IMR-90 (cell line): ENCODE results near the gene DRC3. TPM values are rescaled to one million over a fixed set of nuclear protein-coding genes. Genes with fewer than 3 reads are reported as not detected.

Source experiments
- ATAC-seq: fragments of 200-7000 bp; cut with Tn5 transposase; 2 replicates; pipeline ENCODE4 v1.9.1; 2020; ENCODE audit warnings: low read depth, mild to moderate bottlenecking, moderate library complexity
- BruUV-seq: library from RNA; stranded (reverse); fragments of 400-500 nt; replicated peaks from 2 replicates; lab custom pipeline; 2021; lab: Mats Ljungman, UMichigan
- CTCF ChIA-PET: fragments of 300-600 bp; formaldehyde crosslinking; extraction: SDS; loops from one replicate; lab custom pipeline; 2021; ENCODE audit warnings: antibody characterized with exemption; lab: Yijun Ruan, JAX
- POLR2A ChIA-PET: fragments of 300-600 bp; sonication (Branson Sonifier 250); formaldehyde crosslinking; loops from one replicate; lab custom pipeline; 2022; ENCODE audit warnings: antibody characterized with exemption; ENCODE audit not compliant: unreplicated experiment; lab: Charles Lee
- DNase-seq: peaks from one replicate; pipeline ENCODE4 v3.0.0; 2013
- H2AFZ ChIP-seq: replicated peaks from 2 replicates; pipeline ENCODE3; 2013; ENCODE audit warnings: low read length, mild to moderate bottlenecking; ENCODE audit not compliant: poor library complexity
- H2AK5ac ChIP-seq: 2 replicates; pipeline ENCODE4 v1.6.1; 2013; ENCODE audit warnings: low read depth, low read length, inconsistent platforms
- H2AK9ac ChIP-seq: replicated peaks from 2 replicates; pipeline ENCODE3; 2013; ENCODE audit warnings: mild to moderate bottlenecking, low read depth, low read length, moderate library complexity; ENCODE audit not compliant: poor library complexity
- H2BK120ac ChIP-seq: 2 replicates; pipeline ENCODE4 v1.6.1; 2013; ENCODE audit warnings: low read depth, low read length, inconsistent platforms
- H2BK15ac ChIP-seq: 3 replicates; pipeline ENCODE4 v1.6.1; 2013; ENCODE audit warnings: low read depth, low read length, inconsistent platforms
- H2BK20ac ChIP-seq: 2 replicates; pipeline ENCODE4 v1.6.1; 2013; ENCODE audit warnings: low read depth, mild to moderate bottlenecking, inconsistent platforms, low read length, moderate library complexity
- H2BK5ac ChIP-seq: 2 replicates; pipeline ENCODE4 v1.6.1; 2013; ENCODE audit warnings: mild to moderate bottlenecking, low read depth, low read length, inconsistent platforms; ENCODE audit not compliant: poor library complexity, severe bottlenecking
- H3K14ac ChIP-seq: replicated peaks from 2 replicates; pipeline ENCODE4 v1.6.1; 2013; ENCODE audit warnings: low read depth, low read length, inconsistent platforms
- H3K18ac ChIP-seq: 2 replicates; pipeline ENCODE4 v1.6.1; 2013; ENCODE audit warnings: low read depth, low read length, control low read depth
- H3K23ac ChIP-seq: 2 replicates; pipeline ENCODE4 v1.6.1; 2013; ENCODE audit warnings: low read depth, low read length, inconsistent platforms
- H3K27ac ChIP-seq: 2 replicates; pipeline ENCODE4 v1.5.1; 2013; ENCODE audit warnings: mild to moderate bottlenecking, control low read depth, low read length; ENCODE audit not compliant: insufficient read depth
- H3K27me3 ChIP-seq: 2 replicates; pipeline ENCODE4 v1.6.1; 2013; ENCODE audit warnings: low read length; ENCODE audit not compliant: control insufficient read depth, insufficient read depth
- H3K36me3 ChIP-seq: 2 replicates; pipeline ENCODE4 v1.6.1; 2013; ENCODE audit warnings: low read length, mixed read lengths; ENCODE audit not compliant: control insufficient read depth, insufficient read depth
- H3K4ac ChIP-seq: 2 replicates; pipeline ENCODE4 v1.6.1; 2013; ENCODE audit warnings: low read depth, low read length, inconsistent platforms
- H3K4me1 ChIP-seq: 2 replicates; pipeline ENCODE4 v1.6.1; 2013; ENCODE audit warnings: low read length, mixed read lengths; ENCODE audit not compliant: control insufficient read depth, insufficient read depth
- H3K4me2 ChIP-seq: 2 replicates; pipeline ENCODE4 v1.6.1; 2013; ENCODE audit warnings: low read depth, mild to moderate bottlenecking, control low read depth, low read length, moderate library complexity
- H3K4me3 ChIP-seq: 2 replicates; pipeline ENCODE4 v1.5.1; 2013; ENCODE audit warnings: low read depth, mild to moderate bottlenecking, control low read depth, low read length, moderate library complexity; ENCODE audit not compliant: insufficient read depth
- H3K56ac ChIP-seq: 2 replicates; pipeline ENCODE4 v1.6.1; 2013; ENCODE audit warnings: low read length, inconsistent platforms; ENCODE audit not compliant: insufficient read depth; ENCODE audit errors: extremely low read depth
- H3K79me1 ChIP-seq, 2 experiments: 2 replicates each; pipeline ENCODE4 v1.6.1; 2013; ENCODE audit warnings: low read length in 2 of 2, inconsistent platforms in 1 of 2, low read depth in 1 of 2
- H3K9ac ChIP-seq: 2 replicates; pipeline ENCODE4 v1.6.1; 2013; ENCODE audit warnings: low read depth, low read length, control low read depth
- H3K9me1 ChIP-seq: 2 replicates; pipeline ENCODE4 v1.6.1; 2013; ENCODE audit warnings: low read length, inconsistent platforms; ENCODE audit not compliant: insufficient read depth
- H3K9me3 ChIP-seq: 2 replicates; pipeline ENCODE4 v1.6.1; 2013; ENCODE audit warnings: low read length; ENCODE audit not compliant: control insufficient read depth, insufficient read depth
- H4K20me1 ChIP-seq: 2 replicates; pipeline ENCODE4 v1.6.1; 2013; ENCODE audit warnings: low read length, inconsistent platforms; ENCODE audit not compliant: insufficient read depth
- H4K5ac ChIP-seq: 2 replicates; pipeline ENCODE4 v1.6.1; 2013; ENCODE audit warnings: mild to moderate bottlenecking, low read depth, low read length, control low read depth
- H4K8ac ChIP-seq, 2 experiments: 2 replicates each; pipeline ENCODE4 v1.6.1; 2013; ENCODE audit warnings: low read depth in 2 of 2, low read length in 2 of 2, control low read depth in 1 of 2, inconsistent platforms in 1 of 2
- H4K91ac ChIP-seq: 2 replicates; pipeline ENCODE4 v1.6.1; 2013; ENCODE audit warnings: low read depth, low read length, inconsistent platforms; ENCODE audit not compliant: insufficient read depth
- CHD1 ChIP-seq: IDR thresholded peaks from 2 replicates; pipeline ENCODE4 v1.6.1; 2012; ENCODE audit warnings: low read depth, low read length, improper control_type of control experiment
- MAFK ChIP-seq: IDR thresholded peaks from 2 replicates; pipeline ENCODE4 v1.6.1; 2012; ENCODE audit warnings: low read depth, low read length, improper control_type of control experiment
- MAZ ChIP-seq: IDR thresholded peaks from 2 replicates; pipeline ENCODE4 v1.6.1; 2012; ENCODE audit warnings: low read depth, mild to moderate bottlenecking, low read length, improper control_type of control experiment, moderate library complexity, borderline replicate concordance
- MXI1 ChIP-seq: IDR thresholded peaks from 2 replicates; pipeline ENCODE4 v1.6.1; 2012; ENCODE audit warnings: low read depth, mild to moderate bottlenecking, low read length, moderate library complexity, borderline replicate concordance
- SMC3 ChIP-seq: fragments of 150-350 bp; IDR thresholded peaks from 2 replicates; pipeline ENCODE4 v1.6.1; 2016; ENCODE audit warnings: low read depth, mild to moderate bottlenecking, antibody characterized with exemption, low read length, moderate library complexity
- WGBS, 2 experiments: methylation state at CpG; one replicate each; pipeline versions ENCODE4 v1.1.5 to v1.1.7; 2013; ENCODE audit warnings: missing lambda C conversion rate in 2 of 2; ENCODE audit not compliant: insufficient read length in 1 of 2; ENCODE audit errors: extremely low coverage in 2 of 2; 5-methylcytosine and 5-hydroxymethylcytosine counted together
- dilution Hi-C: fragments of 300-500 bp; cut with HindIII; formaldehyde crosslinking; loops from one replicate; pipeline ENCODE4 v1.14.3; 2018; ENCODE audit warnings: low sequenced_read_pairs; ENCODE audit not compliant: unreplicated experiment
- in situ Hi-C: fragments of 300-500 bp; cut with MboI; formaldehyde crosslinking; loops from 3 replicates; pipeline ENCODE4 v1.14.3; 2019; ENCODE audit warnings: low sequenced_read_pairs, inconsistent platforms, mixed read lengths
- intact Hi-C: fragments of 100-400 bp; cut with micrococcal nuclease; formaldehyde crosslinking; loops from 2 replicates; pipeline ENCODE4 v1.10.0; 2022
- polyA plus RNA-seq, 3 experiments: library from polyadenylated mRNA; depleted of rRNA; stranded (reverse); fragments of >200 nt; gene quantifications; 2 replicates each; pipeline ENCODE4 v1.2.3, GENCODE V29; 2012; ENCODE audit warnings: low replicate concordance in 1 of 3
- total RNA-seq: library from RNA; depleted of rRNA; stranded (reverse); fragments of >200 nt; gene quantifications from 2 replicates; pipeline ENCODE4 v1.2.3, GENCODE V29; 2012

The DRC3 gene
- total and polyA plus RNA-seq, 2 of the 4 experiments (the other 2 are of a cell fraction), result 0.55 to 0.72 TPM

- Histone ChIP-seq H3K18ac (no peak overlapping the region), H4K5ac (no peak overlapping the region), H3K27me3 (no peaks in the 10 kb centered on the region), H2BK15ac (no peak overlapping the region), H3K9me3 (no peaks in the 10 kb centered on the region), H4K20me1 (peaks cover 5% of the 10 kb centered on the region; the same call in 1 of the 2 replicates), H3K9me1 (peaks cover 7% of the 10 kb centered on the region), H2BK5ac (no peak overlapping the region), H3K56ac (no peak overlapping the region), H3K9ac (no peak overlapping the region), H2BK120ac (no peak overlapping the region), H3K4ac (no peak overlapping the region), H3K4me1 (peaks cover 14% of the 10 kb centered on the region), H3K4me3 (no peak overlapping the region), H3K79me1 (peaks cover 31 to 67% of the 10 kb centered on the region in 2 experiments), H2AK9ac (peak overlapping the region; percentile 25), H3K27ac (no peak overlapping the region), H2BK20ac (no peak overlapping the region), H3K4me2 (no peak overlapping the region), H2AFZ (no peak overlapping the region), H4K91ac (no peak overlapping the region), H4K8ac (no peak overlapping the region), H2AK5ac (no peak overlapping the region), H3K36me3 (no peaks in the 10 kb centered on the region), H3K14ac (no peak overlapping the region), H3K23ac (0 out of 2 replicates have a peak overlapping the region, but pooled peaks have one; percentile 10)
- in situ Hi-C loops, result loop anchor here (10.0 kb wide), 1 partner anchor 353 kb away; the partner anchor contains the start of gene RAI1
- TF ChIP-seq CHD1 (no peak), MXI1 (no peak), SMC3 (no peak), MAZ (no peak), MAFK (no peak)
- 74% methylated on average over 3 of the region's 6 CpGs; no CpG with 5 or more reads in 1 of the 2 experiments for WGBS, 2 experiments
- intact Hi-C loops, result loop anchor here (10.0 kb wide), 1 partner anchor 683 kb away; no protein-coding TSS in a partner anchor
- DNase-seq (no peak), ATAC-seq (no peak)
- dilution Hi-C loops, result no loop called here
- CTCF ChIA-PET, result no interaction called here
- POLR2A ChIA-PET, result no interaction called here
- BruUV-seq, result no TSS peak
Measured at GRCh38 chr17:18037486-18037885, 64.8 kb downstream of the DRC3 start.
